HG02938 (cell line): ENCODE data around the gene SPDYE5.
"Not testable (repeated sequence)": the region's sequence is repeated elsewhere in the genome, so short reads cannot be mapped to it uniquely, and the experiment has no call there.

Experiments used
- ATAC-seq: cut with Tn5 transposase; IDR thresholded peaks from one replicate; pipeline ENCODE4 v1.9.1; 2021; ENCODE audit warnings: mild to moderate bottlenecking, moderate library complexity; ENCODE audit not compliant: unreplicated experiment

SPDYE5 gene, protein sequence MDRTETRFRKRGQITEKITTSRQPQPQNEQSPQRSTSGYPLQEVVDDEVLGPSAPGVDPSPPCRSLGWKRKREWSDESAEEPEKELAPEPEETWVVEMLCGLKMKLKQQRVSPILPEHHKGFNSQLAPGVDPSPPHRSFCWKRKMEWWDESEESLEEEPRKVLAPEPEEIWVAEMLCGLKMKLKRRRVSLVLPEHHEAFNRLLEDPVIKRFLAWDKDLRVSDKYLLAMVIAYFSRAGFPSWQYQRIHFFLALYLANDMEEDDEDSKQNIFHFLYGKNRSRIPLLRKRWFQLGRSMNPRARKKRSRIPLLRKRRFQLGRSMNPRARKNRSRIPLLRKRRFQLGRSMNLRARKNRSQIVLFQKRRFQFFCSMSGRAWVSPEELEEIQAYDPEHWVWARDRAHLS

DNA sequence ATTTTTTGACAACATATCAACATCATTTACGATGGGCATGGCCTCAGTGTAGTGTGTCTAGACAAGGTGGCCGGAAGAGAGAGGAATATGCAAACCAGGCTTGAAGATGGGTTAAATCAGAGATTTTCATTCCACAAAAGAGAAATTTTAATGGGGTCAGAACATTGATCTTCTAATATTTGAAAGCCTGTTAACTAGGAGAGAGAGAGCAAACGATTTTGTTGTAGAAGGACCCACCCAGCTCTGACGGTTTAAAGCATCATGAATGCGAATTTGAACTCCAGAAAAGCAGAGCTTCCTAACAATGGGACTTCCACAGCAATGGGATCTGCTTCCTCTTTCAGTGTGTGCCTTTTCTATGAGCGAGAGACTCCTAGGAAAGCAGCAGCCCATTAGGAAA lies at the start of gene SPDYE5:
Gene SPDYE5 (plus strand): TSS at position 301 of the 400 bp plus-strand sequence. CDS start 1,728 bp downstream, outside the sequence.
- not testable (repeated sequence) for ATAC-seq

- peak; percentile 88 for ATAC-seq
Measured at GRCh38 chr7:75442465-75443111, 49.5 kb upstream of the SPDYE5 start.

DNA sequence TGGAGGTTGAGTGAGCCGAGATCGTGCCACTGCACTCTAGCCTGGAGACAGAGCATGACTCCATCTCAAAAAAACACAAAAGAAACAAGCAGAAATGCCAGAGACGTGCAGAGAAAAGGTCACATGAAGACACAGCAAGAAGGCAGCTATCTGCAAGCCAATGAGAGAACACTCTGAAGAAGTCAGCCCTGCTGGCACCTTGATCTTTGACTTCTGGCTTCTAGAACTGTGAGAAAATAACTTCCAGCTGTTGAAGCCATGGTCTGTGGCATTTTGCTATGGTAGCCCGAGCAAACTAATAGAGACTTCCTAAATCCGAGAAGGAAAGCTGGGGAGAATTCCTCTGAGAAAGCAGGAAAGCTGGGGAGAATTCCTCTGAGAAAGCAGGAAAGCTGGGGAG lies 42.2 kb upstream of the SPDYE5 start:
- not testable (repeated sequence) for ATAC-seq

DNA sequence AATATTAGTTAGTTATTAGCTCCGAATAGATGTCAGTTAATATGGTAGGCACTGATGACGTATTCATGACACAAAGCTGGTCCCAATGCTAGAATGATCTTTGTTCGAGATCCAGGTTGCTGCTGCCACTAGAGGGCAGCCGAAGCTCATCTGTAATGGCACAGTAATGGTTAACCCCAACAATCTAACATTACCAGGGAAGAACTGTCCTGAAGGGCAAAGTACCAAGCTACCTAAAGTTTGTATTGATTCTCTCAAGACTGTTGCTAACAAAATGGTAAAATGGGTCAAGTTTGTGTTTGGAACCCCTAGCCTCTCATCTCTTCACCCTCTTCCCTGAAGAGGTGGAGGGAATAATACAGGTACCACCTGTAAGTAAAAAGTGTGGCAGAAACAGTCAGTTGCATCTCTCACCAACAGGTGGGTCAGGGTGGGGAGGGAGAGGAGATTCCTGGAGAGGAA lies 39.6 kb upstream of the SPDYE5 start:
- peak; percentile 96 for ATAC-seq

DNA sequence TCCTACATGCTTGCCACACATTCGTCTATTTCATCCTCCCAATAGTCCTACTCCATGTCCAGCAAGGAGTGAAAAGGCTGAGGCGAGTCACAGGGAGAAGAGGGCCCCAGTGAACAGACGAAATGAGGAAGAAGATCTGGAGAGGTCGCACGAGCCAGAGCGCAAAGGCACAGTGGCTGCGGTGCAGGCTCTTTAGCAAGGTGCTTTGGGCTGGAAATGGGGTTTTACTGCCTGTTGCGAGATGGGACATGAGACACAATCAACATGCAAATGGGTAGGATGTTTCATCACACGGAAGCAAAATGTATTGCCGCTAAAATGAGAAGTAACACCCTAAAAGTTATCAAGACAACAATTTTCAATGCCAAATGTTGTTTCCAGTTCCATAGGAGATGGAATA lies 35.7 kb upstream of the SPDYE5 start:
- ATAC-seq, result not testable (repeated sequence)

DNA sequence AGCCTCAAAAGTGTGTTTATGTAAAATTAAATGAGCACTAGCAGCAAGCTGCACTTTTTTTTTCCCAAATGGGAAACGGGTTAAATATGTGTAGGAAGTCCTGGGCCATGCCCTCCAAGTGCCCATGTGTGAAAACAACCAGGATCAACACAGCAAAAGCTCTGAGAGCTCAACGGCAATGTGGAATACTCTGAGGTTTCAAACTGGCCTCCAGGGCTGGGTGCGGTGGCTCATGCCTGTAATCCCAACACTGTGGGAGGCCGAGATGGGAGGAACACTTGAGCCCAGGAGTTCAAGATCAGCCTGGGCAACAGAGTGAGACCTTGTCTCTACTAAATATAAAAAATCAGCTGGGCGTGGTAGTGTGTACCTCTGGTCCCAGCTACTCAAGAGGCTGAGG lies 34.1 kb upstream of the SPDYE5 start:
- ATAC-seq, result not testable (repeated sequence)

GRCh38 chr7:75460541-75460940 lies 31.6 kb upstream of the SPDYE5 start:
- ATAC-seq, result not testable (repeated sequence)

DNA sequence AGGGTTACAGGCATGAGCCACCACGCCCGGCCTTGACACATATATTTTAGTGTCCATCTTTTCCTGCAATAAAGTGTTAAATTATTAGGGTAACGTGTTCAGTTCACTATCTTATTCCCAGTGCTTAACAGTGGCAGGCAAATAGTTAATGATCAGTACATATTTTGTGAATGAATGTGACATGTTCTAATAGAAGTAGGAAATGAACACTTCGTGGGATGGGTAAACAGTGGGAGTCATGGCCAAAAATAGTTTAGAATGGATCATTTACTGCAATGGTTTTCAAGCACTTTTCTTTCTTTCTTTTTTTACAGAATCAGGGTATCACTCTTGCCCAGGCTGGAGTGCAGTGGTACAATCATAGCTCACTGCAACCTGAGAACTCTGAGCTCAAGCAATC lies 22.0 kb upstream of the SPDYE5 start:
- not testable (repeated sequence) for ATAC-seq

GRCh38 chr7:75477457-75477856 lies 14.7 kb upstream of the SPDYE5 start:
- not testable (repeated sequence) for ATAC-seq

DNA sequence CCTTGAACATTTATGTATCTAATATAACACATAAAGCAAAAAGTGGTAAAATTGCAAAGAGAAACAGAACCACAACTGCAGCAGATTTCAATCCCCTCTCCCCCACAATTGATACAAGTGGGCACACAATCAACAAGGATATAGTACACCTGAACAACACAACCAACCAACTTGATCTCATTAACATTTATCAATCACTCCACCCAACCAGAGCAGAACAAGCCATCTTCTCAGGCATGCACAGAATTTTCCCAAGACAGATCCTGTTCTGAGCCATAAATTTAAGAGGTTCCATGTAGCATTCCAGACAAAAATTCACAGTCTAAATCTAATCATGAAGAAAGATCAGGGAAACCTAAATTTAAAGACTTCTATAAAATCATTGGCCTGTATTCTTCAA lies 11.8 kb upstream of the SPDYE5 start:
- not testable (repeated sequence) for ATAC-seq

GRCh38 chr7:75485355-75485978 lies 6.7 kb upstream of the SPDYE5 start:
- ATAC-seq, result not testable (repeated sequence)

DNA sequence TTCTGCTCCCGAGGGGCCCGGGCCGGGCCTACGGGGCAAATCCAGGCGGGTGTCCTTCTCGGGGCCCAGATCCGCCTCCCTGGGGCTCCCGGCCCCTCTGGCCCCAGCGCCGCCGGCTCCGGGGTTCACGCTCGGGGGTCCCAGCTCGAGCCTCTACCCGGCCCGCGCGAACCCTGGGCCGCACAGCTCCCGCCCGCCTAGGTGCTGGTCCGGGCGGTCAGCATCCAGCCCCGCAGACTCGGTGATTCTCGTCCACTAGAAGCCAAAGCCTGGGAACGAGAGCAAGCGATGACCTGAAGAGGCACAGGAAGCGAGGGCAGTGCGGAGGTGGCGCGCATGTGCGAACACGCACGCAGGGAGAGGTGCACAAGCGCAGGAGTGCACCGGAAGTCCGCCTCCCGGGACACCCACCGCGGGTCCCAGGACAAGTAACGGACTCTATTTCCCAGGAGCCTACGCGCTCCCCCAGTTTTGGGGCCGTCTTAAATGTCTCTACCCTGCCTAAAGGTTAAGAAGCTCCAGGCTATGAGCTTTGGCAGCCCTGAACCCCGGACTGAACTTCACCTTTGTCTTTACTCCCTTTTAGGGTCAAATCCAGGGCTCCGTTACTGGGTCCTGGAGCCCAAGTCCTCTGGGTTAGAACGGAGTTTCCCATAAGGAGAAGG lies 6.0 kb upstream of the SPDYE5 start, which contains the start of gene POM121C:
Gene POM121C (minus strand): TSS at position 321 of the 665 bp plus-strand sequence. CDS start 44,803 bp downstream, outside the sequence.
- ATAC-seq, result peak; percentile 90

- not testable (repeated sequence) for ATAC-seq
Measured at GRCh38 chr7:75509033-75509432, 16.9 kb downstream of the SPDYE5 start.

DNA sequence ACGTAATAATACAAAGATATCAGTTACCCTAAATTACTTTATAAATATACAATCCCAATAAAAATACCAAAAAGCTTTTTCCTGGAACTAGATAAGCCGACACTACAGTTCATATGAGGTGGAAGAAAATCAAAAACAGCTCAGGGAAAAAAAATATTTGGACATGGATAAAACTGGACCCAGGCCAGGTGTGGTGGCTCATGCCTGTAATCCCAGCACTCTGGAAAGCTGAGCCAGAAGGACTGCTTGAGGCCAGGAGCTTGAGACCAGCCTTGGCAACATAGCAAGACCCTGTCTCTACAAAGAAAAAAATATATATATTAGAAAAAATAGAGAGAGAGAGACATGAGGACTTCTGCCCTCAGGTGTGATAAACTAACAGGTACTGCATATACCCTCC lies 26.7 kb downstream of the SPDYE5 start:
- ATAC-seq, result not testable (repeated sequence)

DNA sequence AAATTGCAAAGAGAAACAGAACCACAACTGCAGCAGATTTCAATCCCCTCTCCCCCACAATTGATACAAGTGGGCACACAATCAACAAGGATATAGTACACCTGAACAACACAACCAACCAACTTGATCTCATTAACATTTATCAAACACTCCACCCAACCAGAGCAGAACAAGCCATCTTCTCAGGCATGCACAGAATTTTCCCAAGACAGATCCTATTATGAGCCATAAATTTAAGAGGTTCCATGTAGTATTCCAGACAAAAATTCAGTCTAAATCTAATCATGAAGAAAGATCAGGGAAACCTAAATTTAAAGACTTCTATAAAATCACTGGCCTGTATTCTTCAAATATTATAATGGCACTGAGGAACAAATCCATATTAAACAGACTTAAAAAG lies 29.6 kb downstream of the SPDYE5 start:
- not testable (repeated sequence) for ATAC-seq

DNA sequence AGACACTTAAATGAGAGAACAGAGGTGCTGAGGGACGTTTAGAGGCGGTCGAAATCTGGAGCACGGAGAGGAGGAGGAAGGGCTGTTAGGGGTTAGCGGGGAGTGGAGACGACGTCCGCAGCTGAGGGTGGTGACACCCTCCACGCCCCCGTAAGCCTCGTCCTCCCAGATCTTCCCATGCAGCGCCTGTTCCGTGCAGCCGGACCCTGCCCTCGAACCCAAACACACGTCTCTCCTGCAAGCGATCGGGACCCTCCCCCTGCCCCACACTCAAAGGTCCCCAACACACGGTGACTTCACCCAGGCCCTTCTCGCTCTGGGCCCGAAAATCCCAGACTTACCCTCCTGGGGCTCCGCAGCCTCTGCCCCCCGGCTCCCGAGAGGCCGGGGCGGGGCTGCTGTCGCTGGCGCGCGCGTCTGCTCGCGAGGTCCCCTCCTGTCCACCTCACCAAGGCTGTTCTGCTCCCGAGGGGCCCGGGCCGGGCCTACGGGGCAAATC lies 35.2 kb downstream of the SPDYE5 start:
- ATAC-seq, result not testable (repeated sequence)

DNA sequence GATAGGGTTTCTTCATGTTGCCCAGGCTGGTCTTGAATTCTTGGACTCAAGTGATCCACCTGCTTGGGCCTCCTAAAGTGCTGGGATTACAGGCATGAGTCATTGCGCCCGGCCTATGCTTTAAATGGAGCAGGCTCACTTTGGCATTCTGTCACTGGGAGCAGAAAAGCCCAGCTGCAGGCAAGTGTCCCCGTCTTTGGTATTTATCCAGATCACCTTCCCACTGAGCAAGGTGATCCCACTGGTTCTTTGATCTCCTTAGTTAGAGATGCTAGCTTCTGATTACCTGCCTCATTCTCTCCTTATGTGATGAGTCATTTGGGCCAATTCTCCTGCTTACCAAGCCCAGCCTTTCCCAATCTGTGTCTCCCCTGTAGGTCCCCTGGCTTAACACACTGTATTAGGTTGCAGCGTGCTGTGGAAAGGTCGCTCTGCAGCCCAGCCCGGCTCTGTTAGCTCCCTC lies 39.3 kb downstream of the SPDYE5 start:
- no peak for ATAC-seq

DNA sequence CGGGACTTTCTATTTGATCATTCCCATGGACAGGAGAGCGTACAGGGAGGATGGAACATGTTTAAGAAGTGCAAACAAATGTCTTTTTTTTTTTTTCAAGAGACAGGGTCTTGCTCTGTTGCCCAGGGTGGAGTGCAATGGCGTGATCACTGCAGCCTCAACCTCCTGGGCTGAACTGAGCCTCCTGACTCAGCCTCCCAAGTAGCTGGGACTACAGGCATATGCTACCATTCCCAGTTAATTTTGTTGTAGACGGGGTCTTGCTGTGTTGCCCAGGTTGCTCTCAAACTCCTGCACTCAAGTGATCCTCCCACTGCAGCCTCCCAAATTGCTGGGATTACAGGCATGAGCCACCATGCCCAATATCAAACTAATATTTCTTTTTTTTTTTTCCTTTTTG lies 40.5 kb downstream of the SPDYE5 start:
- ATAC-seq, result no peak

- ATAC-seq, result no peak
Measured at GRCh38 chr7:75533926-75534325, 41.8 kb downstream of the SPDYE5 start.

DNA sequence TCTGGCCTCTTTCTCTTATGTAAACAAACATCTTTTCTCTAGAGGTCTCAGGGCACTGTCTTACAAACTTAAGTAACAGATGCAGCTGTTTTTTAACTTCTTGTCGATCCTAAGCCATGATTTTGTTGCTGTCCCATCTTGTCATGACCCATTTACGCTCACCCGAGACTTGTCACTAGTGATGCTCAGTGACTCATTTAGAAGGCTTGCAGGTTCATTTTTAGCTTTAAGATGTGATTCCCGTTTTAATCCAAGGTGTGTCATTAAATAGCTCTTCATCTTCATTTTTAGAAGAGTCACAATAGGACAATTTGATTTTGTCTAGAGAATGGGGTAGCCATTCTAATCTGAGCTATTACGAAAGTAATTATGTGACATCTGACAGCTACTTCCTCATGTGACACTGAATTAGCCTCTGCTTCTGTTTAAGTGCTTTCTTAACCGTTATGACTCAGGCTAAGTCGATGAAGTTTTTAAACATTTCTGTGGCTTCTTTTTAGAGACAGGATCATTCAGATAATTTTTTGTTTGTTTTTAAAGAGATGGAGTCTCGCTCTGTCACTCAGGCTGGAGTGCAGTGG lies 42.7 kb downstream of the SPDYE5 start:
- ATAC-seq, result no peak
